Measurements from ENCODE around the gene KCNT2.

DNA sequence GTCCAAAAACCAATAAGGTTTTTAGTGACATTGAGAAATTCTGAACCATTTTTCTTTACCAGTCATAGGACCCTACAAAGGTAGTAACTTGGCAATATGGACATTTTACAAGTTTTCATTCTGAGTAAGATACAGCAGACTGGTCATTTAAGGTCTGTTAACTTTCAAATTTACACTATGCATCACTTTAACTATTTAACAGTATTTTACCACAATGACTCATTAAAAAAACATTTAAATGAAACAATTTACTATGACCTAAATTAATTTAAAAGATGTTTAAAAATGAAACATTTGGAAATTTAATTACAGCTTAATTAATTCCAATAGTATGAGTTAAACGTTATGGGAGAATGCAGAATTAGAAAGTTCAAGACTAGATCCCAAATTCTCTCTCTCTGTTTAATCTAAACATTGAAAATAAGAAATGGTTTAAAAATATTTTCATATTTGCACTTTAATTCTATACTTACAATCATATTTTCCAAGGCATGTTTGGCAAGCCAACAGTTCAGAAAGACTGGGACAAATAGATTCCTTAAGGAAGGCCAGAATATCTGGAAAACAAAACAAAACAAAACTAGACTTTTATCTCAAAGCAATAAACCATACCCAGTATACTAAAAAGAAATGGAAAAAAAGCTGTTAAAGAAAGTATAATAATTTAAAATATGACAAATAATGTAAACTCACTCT lies 140.9 kb downstream of the KCNT2 start:
- TF ChIP-seq, protein P1, sequence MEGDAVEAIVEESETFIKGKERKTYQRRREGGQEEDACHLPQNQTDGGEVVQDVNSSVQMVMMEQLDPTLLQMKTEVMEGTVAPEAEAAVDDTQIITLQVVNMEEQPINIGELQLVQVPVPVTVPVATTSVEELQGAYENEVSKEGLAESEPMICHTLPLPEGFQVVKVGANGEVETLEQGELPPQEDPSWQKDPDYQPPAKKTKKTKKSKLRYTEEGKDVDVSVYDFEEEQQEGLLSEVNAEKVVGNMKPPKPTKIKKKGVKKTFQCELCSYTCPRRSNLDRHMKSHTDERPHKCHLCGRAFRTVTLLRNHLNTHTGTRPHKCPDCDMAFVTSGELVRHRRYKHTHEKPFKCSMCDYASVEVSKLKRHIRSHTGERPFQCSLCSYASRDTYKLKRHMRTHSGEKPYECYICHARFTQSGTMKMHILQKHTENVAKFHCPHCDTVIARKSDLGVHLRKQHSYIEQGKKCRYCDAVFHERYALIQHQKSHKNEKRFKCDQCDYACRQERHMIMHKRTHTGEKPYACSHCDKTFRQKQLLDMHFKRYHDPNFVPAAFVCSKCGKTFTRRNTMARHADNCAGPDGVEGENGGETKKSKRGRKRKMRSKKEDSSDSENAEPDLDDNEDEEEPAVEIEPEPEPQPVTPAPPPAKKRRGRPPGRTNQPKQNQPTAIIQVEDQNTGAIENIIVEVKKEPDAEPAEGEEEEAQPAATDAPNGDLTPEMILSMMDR (IDR thresholded peaks at IDR 0.05; ENCODE audit: low read depth, low read length, poor library complexity, severe bottlenecking) = no peak
- TF ChIP-seq EZH2phosphoT487 (IDR thresholded peaks at IDR 0.05; ENCODE audit: borderline replicate concordance, low read length) = no peak

All from DOHH2 (cell line).